Activated CD4-positive, alpha-beta T cell treated with anti-CD3 and anti-CD28 coated beads for 24 hours (primary cell): ENCODE measurements around the gene KCNG2.
"Not testable (repeated sequence)": the region's sequence is repeated elsewhere in the genome, so short reads cannot be mapped to it uniquely, and the experiment has no call there.

Experiments
- DNase-seq, 2 donors: peaks; one replicate each; pipeline ENCODE4 v3.0.0-alpha.2; 2020; ENCODE audit warnings: low read depth in 2 of 2

Gene KCNG2

DNA sequence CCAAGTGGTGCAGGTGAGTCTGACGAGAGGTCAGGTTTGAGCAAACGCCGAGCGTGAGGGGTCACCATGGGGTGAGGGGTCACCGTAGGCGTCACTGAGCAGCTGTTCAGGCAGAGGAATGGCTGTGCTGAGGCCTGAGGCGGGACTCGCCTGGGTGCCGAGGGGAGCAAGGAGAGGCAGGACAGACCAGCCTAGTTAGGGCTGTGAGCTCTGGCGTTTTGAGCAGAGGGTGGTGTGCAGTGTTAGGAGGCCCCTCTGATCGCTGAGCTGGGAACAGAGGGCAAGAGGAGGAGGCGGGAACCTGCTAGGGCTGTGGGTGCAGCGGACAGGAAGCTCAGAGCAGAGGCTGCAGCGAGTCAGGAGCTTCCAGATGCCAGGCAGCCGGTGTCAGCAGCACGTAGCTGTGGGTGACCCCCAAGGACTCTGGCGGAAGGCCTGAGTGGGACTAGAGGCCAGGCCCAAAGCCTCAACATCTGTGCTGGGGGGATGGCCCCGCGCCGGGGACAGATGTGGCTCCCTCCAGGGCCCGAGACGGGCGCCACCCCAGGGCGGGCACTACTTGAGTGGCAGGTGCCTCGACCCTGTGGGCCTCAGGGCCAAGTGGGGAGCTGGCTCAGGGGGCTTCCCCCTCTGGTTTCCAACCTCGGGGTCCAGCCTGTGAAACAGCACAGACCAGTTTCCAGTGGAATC, 55.7 kb downstream of the KCNG2 start:
- DNase-seq, result no peak

DNA sequence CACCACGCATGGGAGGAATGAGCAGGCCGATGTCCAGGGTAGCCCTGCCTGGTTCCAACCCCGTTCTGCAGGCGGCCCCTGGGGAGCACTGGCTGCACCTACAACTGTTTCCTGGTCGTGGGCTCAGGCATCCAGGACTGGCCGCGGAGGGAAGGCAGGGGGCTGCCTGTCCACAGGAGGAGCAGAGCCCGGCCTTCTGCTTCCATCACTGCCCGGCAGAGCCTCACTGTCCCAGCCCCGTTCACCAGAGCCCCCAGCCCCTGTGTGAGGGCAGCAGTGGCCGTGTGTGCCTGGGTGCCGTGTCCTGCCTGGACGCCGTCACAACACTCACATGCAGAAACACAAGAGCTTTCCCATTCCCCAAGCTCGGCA, 56.2 kb downstream of the KCNG2 start:
- DNase-seq, result no peak

DNA sequence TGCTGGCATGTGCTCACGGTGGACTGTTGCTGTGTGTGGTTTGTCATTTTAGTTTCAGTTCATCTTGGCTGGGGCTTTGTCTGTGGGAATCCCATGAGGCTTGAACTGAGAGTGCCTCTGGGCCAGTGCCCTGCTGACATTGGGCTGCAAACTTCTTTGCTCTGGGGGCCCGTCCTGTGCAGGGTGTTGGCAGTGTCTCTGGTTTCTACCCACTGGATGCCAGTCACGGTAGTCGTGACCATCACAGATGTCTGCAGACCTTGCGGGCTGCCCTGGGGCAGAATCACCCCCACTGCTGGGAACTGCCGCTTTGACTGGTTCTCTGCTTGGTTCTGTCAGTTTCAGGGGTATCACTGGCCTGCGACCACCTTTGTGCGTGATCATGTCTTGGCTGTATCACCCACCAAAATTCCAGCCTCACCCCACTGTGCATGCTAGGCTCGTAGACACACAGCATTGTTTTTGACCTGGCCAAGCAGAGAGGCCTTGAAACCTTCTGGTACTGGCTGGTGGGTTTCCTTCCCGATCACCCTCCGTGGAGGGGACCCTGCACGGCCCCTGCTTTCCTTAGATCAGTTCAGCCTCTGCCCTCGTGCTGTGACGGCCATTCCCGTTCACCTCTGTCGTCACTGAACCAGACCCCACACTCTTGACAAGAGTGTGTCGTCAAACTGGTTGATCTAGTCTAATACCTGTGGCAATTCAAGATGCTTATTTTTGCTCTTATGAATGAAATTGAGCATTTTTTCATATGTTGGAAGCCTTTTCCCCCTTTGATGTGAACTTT, 57.6 kb downstream of the KCNG2 start:
- DNase-seq, result no peak

DNA sequence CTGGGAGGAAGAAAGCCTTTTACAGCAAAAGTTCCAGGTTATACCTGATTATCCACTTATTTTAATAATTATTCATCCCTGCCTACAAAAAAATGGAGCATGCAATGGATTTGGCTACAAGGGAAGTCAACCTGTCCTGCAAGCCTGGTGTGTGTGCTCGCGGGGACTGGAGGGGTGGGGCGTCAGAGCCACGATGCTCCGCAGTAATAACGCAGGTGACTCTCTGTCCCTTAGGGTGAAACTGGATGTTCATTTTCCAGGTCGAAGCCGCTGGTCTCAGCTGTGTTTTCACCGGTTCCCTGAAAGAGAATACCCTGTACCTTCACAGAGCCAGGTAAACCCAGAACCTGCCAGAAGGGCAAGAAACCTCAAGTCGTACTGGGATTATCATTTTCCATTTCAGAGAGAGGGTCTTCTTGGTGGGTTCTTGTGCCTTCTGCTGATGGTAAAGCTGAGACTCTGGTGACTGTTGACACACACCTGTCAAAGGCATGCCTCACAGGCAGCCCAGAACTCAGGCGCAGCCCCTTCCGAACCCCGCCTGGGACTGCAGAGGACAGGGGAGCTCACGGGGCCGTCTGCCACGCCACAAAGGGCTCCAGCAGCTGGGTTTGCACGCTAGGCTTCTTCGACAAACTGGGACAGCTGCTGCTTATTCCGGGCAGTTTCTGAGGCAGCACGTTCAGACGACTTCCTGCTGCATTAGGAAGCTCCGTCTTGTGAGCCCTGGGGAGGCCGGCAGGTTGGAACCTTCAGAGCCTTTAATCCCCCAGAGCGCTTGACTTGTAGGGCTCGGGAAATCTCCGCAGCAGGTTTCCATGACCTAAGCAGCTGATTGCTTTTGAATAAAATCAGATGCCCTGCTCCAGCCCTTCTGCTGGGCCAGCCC, 58.6 kb downstream of the KCNG2 start:
- no peak for DNase-seq

DNA sequence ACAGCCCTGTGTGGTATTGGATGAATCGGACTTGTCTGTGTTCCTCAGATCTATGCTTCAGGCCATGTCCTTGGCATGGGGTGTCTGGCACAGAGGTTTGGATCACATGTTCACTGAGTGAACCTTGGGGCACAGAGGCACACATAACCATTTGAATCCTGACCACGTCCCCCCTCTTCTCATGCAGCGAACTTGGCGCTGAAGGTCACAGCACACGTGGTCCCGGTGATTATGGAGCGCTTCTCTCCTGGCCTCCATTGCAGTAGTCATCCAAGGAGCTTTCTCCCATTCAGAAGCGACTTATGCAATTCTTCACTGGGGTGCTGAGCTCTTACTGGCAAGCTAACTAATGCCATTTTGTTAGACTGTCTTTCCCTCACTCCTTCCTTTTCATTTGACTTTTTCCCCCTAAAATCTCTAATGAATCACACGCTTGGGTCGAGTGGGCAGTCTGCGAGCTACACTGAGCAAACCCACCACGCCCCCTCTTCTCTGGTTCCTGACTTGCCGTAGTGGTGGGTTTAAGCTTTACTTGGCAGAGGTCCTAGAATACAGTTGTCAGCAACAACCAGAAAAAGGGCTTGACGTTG, 59.4 kb downstream of the KCNG2 start:
- DNase-seq, result no peak

DNA sequence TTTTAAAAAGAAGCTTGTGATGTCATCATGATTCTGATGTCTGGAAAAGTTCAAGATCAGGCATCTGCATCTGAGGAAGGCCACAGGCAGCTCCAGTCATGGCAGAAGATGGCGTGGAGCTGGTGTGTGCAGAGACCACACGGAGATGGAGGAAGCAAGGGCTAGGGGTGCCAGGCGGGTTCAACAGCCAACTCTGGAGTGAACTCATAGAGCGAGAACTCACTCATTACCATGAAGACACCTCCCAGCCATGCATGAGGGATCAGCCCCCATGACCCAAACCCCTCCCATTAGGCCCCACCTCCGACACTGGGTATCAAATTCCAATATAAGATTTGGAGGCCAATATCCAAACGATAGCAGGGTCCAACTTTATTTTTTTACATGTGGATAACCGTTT, 61.6 kb downstream of the KCNG2 start:
- no peak for DNase-seq

DNA sequence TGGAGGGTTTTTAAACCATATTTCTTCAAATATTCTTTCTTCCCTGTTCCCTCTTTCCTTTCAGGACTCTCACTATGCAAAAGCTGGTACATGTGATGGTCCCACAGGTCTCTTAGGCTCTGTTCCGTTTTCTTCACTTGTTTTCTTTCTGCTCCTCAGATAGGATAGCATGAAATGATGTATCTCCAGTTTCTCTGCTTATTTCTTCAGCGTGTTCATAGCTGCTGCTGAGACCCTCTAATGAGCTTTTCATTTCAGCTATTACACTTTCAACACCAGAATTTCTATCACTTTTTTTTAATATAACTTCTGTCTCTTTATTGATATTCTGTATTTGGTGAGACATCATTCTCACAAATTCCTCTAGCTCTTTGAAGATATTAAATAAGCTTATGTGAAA, 63.9 kb downstream of the KCNG2 start:
- DNase-seq, result no peak

DNA sequence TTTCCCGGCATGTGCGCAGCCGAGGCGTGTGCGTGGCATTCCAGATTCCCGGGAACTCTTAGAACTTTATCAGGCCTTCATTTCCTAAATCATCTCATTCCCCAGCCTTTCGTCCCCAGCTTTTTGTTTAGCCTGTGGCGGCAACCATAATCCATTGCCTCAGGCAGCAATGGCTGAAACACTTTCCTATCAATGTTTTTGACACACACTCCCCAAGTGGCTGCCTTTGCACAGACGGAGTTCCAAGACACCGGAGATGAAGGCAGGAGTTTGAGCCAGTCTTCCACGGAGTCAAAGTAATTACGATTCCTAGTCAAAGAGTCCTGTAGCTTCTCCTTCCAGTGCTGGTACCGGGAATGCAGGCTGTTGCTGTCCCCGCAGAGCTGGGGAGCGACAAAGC, 64.8 kb downstream of the KCNG2 start:
- no peak for DNase-seq

DNA sequence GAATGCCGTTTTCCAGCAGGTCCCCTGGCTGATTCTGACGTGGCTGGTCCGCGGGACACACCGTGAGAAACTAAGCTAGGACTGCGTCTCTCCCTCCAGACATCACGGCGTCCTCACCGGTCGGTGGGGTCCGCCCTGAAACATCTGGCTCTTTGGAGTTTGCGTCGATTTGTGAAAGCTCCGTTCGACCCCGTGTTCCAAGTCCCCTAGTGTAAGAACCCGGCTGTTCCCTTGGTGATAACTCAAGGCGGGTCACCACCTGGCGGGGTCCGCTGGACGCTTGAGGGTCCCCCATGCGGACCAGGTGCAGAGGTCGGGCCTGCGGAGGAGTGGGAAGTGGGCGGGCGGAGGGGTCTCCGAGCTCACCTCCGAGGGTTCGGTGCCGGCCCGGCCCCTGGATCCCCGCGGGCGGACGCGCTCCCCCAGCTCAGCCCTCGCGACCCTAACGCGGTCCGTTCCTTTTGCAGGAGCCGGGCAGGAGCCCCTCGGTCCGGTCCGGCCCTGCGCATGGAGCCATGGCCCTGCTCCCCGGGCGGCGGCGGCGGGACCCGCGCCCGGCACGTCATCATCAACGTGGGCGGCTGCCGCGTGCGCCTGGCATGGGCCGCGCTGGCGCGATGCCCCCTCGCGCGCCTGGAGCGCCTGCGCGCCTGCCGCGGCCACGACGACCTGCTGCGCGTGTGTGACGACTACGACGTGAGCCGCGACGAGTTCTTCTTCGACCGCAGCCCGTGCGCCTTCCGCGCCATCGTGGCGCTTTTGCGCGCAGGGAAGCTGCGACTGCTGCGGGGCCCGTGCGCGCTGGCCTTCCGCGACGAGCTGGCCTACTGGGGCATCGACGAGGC, 65.6 kb downstream of the KCNG2 start:
- no peak for DNase-seq

DNA sequence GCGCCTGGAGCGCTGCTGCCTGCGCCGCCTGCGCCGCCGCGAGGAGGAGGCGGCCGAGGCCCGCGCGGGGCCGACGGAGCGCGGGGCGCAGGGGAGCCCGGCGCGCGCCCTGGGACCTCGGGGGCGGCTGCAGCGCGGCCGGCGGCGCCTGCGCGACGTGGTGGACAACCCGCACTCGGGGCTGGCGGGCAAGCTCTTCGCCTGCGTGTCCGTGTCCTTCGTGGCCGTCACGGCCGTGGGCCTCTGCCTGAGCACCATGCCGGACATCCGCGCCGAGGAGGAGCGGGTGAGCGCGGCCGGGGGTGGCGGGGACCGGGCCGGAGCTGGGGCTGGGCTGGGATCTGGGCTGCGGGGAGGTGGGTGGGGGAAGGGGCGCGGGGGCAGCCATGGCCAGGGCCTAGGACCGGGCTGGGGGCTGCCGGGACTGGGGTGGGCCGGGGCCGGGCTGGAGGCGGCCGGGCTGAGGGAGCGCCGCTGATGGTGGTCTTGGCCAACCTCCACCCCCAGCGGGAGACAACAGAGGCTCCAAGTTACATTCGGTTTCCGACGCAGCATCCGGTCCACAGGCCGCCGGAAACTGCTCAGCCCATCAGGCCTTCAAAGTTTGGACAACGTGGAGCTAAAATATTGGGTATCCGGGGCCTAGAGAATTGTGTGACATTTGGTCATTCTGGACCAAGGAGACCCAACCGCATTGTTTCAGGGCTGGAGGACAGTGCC, 66.4 kb downstream of the KCNG2 start:
- no peak for DNase-seq

DNA sequence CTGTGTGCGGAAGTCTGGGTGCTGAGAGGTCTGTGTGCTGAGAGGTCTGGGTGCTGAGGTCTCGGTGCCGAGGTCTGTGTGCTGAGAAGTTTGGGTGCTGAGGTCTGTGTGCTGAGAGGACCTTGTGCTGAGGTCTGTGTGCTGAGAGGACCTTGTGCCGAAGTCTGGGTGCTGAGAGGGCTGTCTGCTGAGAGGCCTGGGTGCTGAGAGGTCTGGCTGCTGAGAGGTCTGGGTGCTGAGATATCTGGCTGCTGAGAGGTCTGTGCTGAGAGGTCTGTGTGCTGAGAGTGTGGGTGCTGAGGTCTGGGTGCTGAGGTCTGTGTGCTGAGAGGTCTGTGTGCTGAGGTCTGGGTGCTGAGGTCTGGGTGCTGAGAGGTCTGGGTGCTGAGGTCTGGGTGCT, 67.2 kb downstream of the KCNG2 start:
- DNase-seq, result not testable (repeated sequence)

DNA sequence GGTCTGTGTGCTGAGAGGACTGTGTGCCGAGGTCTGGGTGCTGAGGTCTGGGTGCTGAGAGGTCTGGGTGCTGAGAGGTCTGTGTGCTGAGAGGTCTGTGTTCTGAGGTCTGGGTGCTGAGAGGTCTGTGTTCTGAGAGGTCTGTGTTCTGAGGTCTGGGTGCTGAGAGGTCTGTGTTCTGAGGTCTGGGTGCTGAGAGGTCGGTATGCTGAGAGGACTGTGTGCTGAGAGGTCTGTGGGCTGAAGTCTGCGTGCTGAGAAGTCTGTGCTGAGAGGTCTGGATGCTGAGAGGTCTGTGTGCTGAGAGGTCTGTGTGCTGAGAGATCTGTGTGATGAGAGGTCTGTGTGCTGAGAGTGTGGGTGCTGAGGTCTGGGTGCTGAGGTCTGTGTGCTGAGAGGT, 68.2 kb downstream of the KCNG2 start:
- not testable (repeated sequence) for DNase-seq

DNA sequence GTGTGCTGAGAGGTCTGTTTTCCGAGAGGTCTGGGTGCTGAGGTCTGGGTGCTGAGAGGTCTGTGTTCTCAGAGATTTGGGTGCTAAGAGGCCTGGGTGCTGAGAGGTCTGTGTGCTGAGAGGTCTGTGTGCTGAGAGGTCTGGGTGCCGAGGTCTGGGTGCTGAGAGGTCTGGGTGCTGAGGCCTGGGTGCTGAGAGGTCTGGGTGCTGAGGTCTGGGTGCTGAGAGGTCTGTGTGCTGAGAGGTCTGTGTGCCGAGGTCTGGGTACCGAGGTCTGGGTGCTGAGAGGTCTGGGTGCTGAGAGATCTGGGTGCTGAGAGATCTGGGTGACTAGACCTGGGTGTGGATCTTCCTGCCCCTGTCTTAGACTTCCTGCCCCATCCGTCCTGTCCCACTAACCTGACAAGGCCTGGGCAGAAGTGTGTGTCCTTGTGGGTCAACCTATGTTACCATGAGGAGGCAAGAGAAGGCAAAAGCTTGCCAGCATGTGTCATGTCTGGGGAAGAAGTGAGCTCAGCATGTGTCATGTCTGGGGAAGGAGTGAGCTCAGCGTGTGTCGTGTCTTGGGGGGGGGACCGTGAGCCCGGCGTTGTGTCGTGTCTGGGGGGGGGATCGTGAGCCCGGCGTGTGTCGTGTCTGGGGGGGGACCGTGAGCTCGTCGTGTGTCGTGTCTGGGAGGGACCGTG, 69.3 kb downstream of the KCNG2 start:
- no peak for DNase-seq

DNA sequence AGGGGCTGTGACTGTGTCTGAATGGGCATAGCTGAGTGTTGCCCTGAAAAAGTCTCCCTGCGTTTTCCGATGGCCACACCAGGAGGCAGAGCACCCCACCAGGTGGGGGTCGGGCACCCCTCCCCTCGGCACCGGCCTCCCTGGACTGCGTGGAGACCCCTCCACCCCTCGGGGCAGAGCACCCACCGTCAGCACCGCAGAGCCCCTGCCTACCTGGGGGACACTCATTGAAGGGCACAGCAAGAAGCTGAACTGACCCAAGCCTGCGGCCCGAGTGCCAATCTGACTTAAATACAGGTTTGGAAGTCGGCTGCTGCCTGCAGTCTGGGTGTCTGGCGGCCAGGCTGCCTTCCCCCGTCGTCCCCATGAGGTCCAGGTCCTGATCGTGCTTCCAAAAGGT, 69.9 kb downstream of the KCNG2 start:
- no peak for DNase-seq

DNA sequence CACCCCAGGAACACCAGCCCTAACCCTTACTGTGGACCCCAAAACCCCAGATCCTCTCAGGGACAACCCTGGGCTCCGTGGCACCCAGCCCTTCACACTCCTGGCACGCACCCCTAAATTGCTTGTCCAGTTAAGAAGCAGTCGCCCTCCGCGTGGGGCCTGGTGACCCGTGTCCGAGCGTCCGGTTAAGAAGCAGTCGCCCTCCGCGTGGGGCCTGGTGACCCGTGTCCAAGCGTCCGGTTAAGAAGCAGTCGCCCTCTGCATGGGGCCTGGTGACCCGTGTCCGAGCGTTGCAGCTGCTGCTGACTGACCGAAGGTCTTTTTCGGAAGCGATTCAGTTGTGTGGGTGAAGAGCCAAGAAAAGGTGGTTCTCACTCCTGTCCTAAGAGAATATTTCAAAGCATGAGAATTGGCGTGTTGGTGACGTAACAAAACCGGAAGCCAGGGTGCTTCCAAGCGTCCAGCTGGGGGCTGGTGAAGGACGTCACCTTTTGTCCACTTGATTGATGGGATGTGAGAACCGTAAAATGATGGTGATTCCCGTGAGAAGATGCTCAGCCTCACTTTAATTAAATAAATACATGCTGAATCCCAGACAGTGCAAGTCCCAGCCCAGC, 70.5 kb downstream of the KCNG2 start:
- DNase-seq, result no peak

DNA sequence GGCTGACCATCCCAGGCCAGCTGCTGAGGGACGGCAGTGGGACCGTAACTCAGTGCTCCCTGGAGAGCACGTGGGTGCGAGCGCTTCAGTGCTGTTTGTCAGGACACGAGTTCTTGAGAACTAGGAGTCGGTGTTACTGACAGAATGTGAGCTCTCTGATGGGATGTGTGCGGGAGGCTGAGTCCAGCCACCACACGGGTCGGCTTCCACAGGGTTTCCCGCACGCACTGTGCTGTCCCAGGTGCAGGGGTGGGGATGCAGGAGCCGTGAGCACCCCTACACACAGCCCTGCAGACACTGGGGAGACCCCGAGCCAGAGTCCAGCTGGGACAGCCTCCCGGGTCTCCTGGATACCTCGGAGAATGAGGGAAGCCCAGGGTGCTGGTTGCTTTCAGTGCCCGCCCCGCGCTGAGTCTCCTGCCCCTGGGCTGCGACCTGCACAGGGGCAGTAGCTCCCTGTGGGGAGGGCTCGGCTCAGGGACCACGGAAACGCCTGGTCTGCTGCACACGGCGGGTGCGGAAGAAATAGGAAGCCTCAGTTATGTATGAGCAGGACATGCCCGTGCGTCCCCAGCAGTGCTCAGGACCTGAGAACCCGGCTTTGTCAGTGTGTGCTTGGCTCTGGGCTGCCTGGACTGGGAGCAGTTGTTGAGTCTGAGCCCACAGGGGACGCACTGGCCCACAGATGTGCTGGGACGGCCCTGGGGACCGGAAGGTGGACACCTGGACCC, 71.2 kb downstream of the KCNG2 start:
- no peak for DNase-seq

DNA sequence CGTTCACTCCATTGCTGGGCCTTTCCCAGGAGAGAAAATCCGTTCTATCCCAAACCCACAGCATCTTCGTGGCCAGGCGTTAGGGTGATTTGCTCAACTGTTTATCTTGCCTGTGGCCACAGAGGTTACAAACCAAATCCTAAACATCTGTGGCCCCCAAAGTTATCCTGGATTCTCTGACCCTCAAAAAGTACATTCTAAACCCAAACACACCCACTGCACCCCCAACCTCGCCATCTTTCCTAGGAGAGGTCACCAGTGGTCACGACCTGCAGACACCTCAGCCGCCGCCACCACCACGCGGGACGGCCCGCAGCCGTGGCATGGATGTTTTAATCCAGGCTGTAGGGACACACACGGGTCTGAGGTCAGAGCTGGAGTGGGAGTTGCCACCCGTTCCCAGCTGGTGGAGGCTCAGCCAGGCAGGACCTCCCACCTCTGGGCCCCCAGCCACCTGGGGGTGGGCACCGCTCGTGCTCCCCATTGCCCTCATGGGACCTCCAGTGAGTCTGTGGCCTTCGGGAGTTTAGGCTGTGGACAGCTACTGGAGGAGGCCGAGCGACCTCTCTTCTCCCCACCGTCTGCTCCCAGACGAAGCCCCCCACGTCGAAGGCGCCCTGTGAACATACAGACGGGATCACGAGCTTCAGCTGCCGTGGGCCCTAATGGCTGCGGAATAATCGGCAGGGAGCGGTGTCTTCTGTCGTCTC, 72.0 kb downstream of the KCNG2 start:
- DNase-seq, result no peak
